ENCODE data around the gene ALDH1A3. TPM values are rescaled to one million over a fixed set of nuclear protein-coding genes. Genes with fewer than 3 reads are reported as not detected.

ALDH1A3 gene
- total RNA-seq, 2 experiments from 2014 or later = not detected

DNA sequence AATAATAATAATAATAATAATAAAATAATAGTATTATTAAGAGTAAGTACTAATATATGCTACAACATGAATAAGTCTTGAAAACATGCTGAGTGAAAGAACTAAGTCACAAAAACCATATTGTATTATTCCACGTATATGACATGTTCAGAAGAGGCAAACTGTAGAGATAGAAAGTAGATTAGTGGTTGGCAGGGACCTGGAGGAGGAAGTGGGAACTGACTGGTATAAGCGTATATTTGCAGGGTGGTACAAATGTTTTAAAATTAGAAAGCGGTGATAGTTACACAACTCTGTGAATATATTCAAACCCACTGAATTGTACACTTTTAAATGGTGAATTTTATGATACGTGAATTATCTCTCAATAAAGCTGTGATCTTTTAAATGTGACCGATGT lies 72.3 kb downstream of the ALDH1A3 start:
- H3K36me3 Mint-ChIP-seq (ENCODE audit: low read depth) = no peaks in the 10 kb centered on the region
- no peak overlapping the region for H3K27ac Mint-ChIP-seq
- ChIA-PET CTCF (interaction anchor here (1.3 kb wide), 1 partner anchor 34 kb away, joined by 3 read pairs; no protein-coding TSS in a partner anchor), POLR2A (no interaction called here)
- DNase-seq = no peak
- no peaks in the 10 kb centered on the region for H3K4me1 Mint-ChIP-seq
- H3K4me3 Mint-ChIP-seq = no peak overlapping the region
- no peaks in the 10 kb centered on the region for H3K9me3 Mint-ChIP-seq
- H3K27me3 Mint-ChIP-seq = peaks cover 27% of the 10 kb centered on the region

DNA sequence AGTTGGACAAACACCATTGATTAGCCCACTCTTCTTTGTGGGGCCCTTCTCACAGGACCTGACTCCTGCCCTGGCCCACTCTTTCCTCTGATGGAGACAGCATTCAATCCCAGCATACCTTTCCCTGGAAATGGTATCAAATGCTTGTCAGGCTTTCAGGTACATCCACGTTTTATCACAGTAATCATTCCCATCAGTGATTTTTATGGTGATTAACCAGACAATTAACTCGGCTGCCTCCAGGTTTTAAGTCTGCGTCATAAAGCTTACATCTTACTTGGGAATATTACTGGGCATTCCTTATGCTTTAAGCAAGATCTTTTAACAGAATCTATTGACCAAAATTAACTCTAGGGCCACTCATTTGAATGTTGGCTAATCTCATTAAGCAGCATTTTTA lies 72.9 kb downstream of the ALDH1A3 start:
- no peak overlapping the region for H3K27ac Mint-ChIP-seq
- CTCF ChIA-PET = no interaction called here

DNA sequence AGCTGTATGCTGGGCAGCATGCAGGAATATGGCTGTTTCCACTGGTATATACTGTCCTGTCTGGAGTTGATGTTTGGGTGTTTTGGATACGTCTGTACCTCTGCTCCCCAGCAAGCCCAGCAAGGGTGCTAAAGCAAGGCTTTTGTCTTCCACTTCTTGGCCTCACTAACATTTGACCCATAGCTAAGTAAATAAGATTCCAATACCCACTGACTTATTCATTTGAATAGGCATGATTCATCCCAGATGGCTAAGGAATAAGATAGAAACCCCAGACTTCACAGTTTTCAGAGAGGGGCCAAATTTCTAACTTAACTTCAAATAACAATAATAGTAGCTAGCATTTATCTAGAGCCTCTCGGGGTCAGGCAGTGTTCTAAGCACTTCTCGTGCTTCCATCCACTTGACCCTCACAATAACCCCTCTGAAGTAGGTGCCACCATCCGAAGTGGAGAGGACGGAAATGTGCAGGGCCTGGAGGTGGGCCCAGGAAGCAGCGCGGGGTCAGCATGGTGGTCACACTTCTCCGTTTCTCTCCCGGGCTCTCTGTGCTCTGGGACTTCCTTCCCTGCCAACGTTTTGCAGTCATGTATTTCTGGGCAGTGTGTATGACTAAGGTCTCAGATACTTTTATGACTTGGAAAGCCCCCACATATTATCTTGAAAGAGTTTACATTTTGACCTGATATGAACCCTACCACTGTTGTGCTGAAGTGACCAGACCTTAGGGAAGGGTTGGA lies 78.9 kb downstream of the ALDH1A3 start:
- Mint-ChIP-seq H3K27ac (no peak overlapping the region), H3K27me3 (peaks cover 30% of the 10 kb centered on the region), H3K9me3 (no peaks in the 10 kb centered on the region), H3K4me3 (no peak overlapping the region), H3K36me3 (ENCODE audit: low read depth) (no peaks in the 10 kb centered on the region), H3K4me1 (no peaks in the 10 kb centered on the region)
- POLR2A ChIA-PET = no interaction called here
- CTCF ChIA-PET = no interaction called here
- DNase-seq = no peak

More for the DNA sequence above, 72.9 kb downstream of the ALDH1A3 start:
- Mint-ChIP-seq H3K4me3 (no peak overlapping the region), H3K27me3 (peaks cover 28% of the 10 kb centered on the region), H3K36me3 (ENCODE audit: low read depth) (no peaks in the 10 kb centered on the region), H3K4me1 (no peaks in the 10 kb centered on the region), H3K9me3 (no peaks in the 10 kb centered on the region)
- POLR2A ChIA-PET = no interaction called here
- DNase-seq = no peak

DNA sequence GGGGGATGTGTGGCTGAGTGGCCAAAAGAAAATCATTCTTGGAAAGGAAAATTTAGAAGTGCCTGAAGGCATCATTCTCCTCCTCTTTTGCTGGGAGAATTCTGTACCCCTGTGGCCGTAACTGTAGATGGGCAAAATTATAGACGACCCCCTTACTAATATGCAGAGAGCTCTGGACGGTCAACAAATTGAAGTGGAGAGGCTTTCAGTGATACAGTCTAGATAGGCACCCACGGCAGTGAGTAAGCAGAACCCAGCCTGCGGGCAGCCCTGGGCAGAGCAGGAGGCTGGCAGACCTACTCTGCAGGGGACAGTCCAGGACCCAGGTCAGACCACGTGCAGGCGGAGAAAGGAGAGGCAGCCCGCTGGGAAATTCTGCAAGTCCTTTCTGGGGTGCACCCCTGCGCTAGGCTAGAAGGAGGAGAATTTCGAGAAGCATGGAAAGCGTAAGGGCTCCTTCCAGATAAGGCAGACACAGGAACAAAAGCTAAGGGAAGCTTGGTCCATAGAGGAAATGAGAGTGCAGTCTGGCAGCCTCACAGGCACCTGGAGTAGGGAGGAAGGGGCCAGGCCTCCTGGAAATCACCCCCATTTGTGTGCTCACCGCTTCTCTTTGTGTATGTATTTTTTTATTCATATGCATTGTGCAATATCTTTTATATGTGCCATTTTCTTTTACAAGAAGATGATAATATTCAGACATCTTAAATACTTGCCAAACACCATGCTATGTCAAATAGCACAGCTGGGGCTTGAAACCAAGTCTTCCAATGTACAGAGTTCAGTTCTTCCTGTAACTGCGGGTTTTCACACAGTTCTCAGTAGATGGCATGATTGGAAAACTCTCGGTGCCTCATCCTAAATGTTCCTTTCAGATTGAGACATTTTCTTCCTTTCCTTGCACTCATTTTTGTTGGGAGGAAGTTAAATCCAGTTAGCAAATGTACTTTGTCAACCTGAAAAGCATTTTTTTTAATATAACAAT lies 79.7 kb downstream of the ALDH1A3 start:
- Mint-ChIP-seq H3K9me3 (no peaks in the 10 kb centered on the region), H3K4me3 (no peak overlapping the region), H3K4me1 (no peaks in the 10 kb centered on the region), H3K27ac (no peak overlapping the region), H3K27me3 (peaks cover 30% of the 10 kb centered on the region), H3K36me3 (ENCODE audit: low read depth) (no peaks in the 10 kb centered on the region)
- no peak for DNase-seq
- CTCF ChIA-PET = no interaction called here
- POLR2A ChIA-PET = no interaction called here

Other genes with a start within 250 kb of the ALDH1A3 start
- 1 to 10 TPM; 1.0 to 1.1 TPM for gene LRRK1, start 39.5 kb downstream of the ALDH1A3 start, total RNA-seq